ENCODE measurements around the gene BMP6. TPM values are rescaled to one million over a fixed set of nuclear protein-coding genes. Genes with fewer than 3 reads are reported as not detected.
"Not testable (repeated sequence)": the region's sequence is repeated elsewhere in the genome, so short reads cannot be mapped to it uniquely, and the experiment has no call there.

The BMP6 gene
- total and polyA plus RNA-seq, 11 donors = 1.1 to 5.1 (median 2.7) TPM

- Histone ChIP-seq H3K27ac (no peak overlapping the region), H3K4me1 (peaks cover 0 to 10% (median 0%) of the 10 kb centered on the region in 12 donors), H3K36me3 (no peaks in the 10 kb centered on the region), H3K4me3 (no peak overlapping the region), H3K9me3 (no peaks in the 10 kb centered on the region), H3K27me3 (no peaks in the 10 kb centered on the region)
- no peak for DNase-seq
- intact Hi-C loops (cut with DNase I) = no loop called here
- no peak for TF ChIP-seq POLR2A (IDR thresholded peaks at IDR 0.05)
- TF ChIP-seq, protein P1, sequence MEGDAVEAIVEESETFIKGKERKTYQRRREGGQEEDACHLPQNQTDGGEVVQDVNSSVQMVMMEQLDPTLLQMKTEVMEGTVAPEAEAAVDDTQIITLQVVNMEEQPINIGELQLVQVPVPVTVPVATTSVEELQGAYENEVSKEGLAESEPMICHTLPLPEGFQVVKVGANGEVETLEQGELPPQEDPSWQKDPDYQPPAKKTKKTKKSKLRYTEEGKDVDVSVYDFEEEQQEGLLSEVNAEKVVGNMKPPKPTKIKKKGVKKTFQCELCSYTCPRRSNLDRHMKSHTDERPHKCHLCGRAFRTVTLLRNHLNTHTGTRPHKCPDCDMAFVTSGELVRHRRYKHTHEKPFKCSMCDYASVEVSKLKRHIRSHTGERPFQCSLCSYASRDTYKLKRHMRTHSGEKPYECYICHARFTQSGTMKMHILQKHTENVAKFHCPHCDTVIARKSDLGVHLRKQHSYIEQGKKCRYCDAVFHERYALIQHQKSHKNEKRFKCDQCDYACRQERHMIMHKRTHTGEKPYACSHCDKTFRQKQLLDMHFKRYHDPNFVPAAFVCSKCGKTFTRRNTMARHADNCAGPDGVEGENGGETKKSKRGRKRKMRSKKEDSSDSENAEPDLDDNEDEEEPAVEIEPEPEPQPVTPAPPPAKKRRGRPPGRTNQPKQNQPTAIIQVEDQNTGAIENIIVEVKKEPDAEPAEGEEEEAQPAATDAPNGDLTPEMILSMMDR (IDR thresholded peaks at IDR 0.05) = no peak
- no peak for ATAC-seq
- WGBS, 4 donors = 62 to 74% (median 70%) methylated on average over 2 of the region's 2 CpGs
These were observed 86.7 kb downstream of the BMP6 start for GRCh38 chr6:7812623-7813022.

GRCh38 chr6:7813193-7813592 is 87.3 kb downstream of the BMP6 start:
- 88 to 99% (median 95%) methylated on average over 1 of the region's 1 CpG for WGBS, 4 donors

DNA sequence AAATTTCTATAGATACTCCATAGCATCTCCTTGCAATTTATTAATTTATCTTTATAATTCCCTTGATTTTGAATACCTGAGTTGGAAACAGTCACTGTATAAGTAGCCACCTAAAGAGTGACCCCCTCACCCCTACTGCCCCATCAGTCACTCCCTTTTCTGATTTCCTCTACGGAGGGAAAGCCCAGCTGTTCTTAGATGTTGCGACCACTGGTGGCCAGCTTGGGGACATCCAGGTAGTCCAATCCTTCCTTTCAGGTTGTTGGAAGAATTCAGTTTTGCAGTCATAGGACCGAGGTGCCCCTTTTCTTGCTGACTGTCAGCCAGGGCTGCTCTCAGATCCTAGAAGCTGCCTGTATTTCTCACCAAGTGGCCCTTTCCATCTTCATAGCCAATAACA is 87.8 kb downstream of the BMP6 start:
- 78 to 85% (median 82%) methylated on average over 3 of the region's 3 CpGs for WGBS, 4 donors
- Histone ChIP-seq H3K36me3 (no peaks in the 10 kb centered on the region), H3K4me3 (no peak overlapping the region), H3K27me3 (no peaks in the 10 kb centered on the region), H3K27ac (no peak overlapping the region), H3K9me3 (no peaks in the 10 kb centered on the region), H3K4me1 (peaks cover 0 to 11% (median 0%) of the 10 kb centered on the region in 12 donors)
- intact Hi-C loops (cut with DNase I) = no loop called here
- DNase-seq (no peak), ATAC-seq (no peak)
- no peak for TF ChIP-seq POLR2A (IDR thresholded peaks at IDR 0.05)
- TF ChIP-seq, protein P1 (IDR thresholded peaks at IDR 0.05) = no peak

More at GRCh38 chr6:7813193-7813592, 87.3 kb downstream of the BMP6 start:
- Histone ChIP-seq H3K9me3 (no peaks in the 10 kb centered on the region), H3K4me1 (peaks cover 0 to 10% (median 0%) of the 10 kb centered on the region in 12 donors), H3K4me3 (no peak overlapping the region), H3K36me3 (no peaks in the 10 kb centered on the region), H3K27ac (no peak overlapping the region), H3K27me3 (no peaks in the 10 kb centered on the region)
- DNase-seq (no peak), ATAC-seq (no peak)
- intact Hi-C loops (cut with DNase I) = no loop called here
- TF ChIP-seq, protein P1 (IDR thresholded peaks at IDR 0.05) = no peak
- TF ChIP-seq POLR2A (IDR thresholded peaks at IDR 0.05) = no peak

- Histone ChIP-seq H3K27ac (no peak overlapping the region), H3K4me3 (no peak overlapping the region), H3K36me3 (no peaks in the 10 kb centered on the region), H3K27me3 (no peaks in the 10 kb centered on the region), H3K4me1 (peaks cover 0 to 22% (median 0%) of the 10 kb centered on the region in 12 donors), H3K9me3 (no peaks in the 10 kb centered on the region)
- ATAC-seq (no peak), DNase-seq (no peak)
- TF ChIP-seq POLR2A (IDR thresholded peaks at IDR 0.05) = no peak
- TF ChIP-seq, protein P1 (IDR thresholded peaks at IDR 0.05) = no peak
- 51 to 65% (median 57%) methylated on average over 5 of the region's 5 CpGs for WGBS, 4 donors
- intact Hi-C loops (cut with DNase I) = no loop called here
These were observed 89.8 kb downstream of the BMP6 start for GRCh38 chr6:7815716-7816115.

DNA sequence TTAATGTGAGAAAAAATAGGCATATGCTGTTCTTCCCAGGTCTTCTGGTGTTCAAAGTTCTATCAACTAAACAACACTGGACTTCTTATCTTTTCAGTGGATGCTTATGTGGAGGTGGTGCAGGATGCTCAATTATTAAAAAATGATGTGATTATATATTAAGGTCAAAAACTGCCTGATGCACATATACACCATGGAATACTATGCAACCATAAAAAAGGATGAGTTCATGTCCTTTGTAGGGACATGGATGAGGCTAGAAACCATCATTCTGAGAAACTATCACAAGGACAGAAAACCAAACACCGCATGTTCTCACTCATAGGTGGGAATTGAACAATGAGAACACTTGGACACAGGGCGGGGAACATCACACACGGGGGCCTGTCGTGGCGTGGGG is 91.3 kb downstream of the BMP6 start:
- H3K4me1 ChIP-seq = peaks cover 0 to 22% (median 0%) of the 10 kb centered on the region in 12 donors
- H3K4me3 ChIP-seq; H3K36me3 ChIP-seq; intact Hi-C loops (cut with DNase I); ATAC-seq; DNase-seq; H3K27ac ChIP-seq; H3K9me3 ChIP-seq; H3K27me3 ChIP-seq: not testable (repeated sequence)
- 88 to 96% (median 94%) methylated on average over 5 of the region's 5 CpGs for WGBS, 4 donors

Data from heart left ventricle (tissue), 16 donors.